Progenitor cell of endocrine pancreas (in vitro differentiated cells): Measurements from ENCODE around the gene KIF5B. TPM values are rescaled to one million over a fixed set of nuclear protein-coding genes. Genes with fewer than 3 reads are reported as not detected.

Experiments used
- DNase-seq: peaks from one replicate; pipeline ENCODE4 v3.0.0; 2021; ENCODE audit warnings: low spot score; ENCODE audit not compliant: unreplicated experiment
- H3K27ac Mint-ChIP-seq: 2 replicates; pipeline ENCODE4 v1.8.0; 2021; ENCODE audit warnings: mild to moderate bottlenecking, moderate library complexity, mixed read lengths
- H3K27me3 Mint-ChIP-seq: 2 replicates; pipeline ENCODE4 v1.8.0; 2021; ENCODE audit warnings: mixed read lengths
- H3K36me3 Mint-ChIP-seq: 2 replicates; pipeline ENCODE4 v1.8.0; 2022; ENCODE audit warnings: mixed read lengths; ENCODE audit not compliant: insufficient read depth
- H3K4me1 Mint-ChIP-seq: 2 replicates; pipeline ENCODE4 v1.8.0; 2021; ENCODE audit warnings: low read depth, mixed read lengths
- H3K4me3 Mint-ChIP-seq: 2 replicates; pipeline ENCODE4 v1.8.0; 2021; ENCODE audit warnings: low read depth, mild to moderate bottlenecking, moderate library complexity, mixed read lengths
- H3K9me3 Mint-ChIP-seq: 2 replicates; pipeline ENCODE4 v1.8.0; 2021; ENCODE audit warnings: low read depth, mixed read lengths
- CTCF ChIP-seq: fragments of 200-600 bp; sonication (generic); IDR thresholded peaks from one replicate; pipeline ENCODE4 v1.5.0; 2021; ENCODE audit warnings: antibody characterized with exemption, mild to moderate bottlenecking; ENCODE audit not compliant: unreplicated experiment
- total RNA-seq: library from RNA; stranded (reverse); gene quantifications from 2 replicates; pipeline ENCODE4 v1.2.1, GENCODE V29; 2021

The KIF5B gene
- total RNA-seq, 1 donor from 2014 or later: 111 TPM

- Mint-ChIP-seq H3K36me3 (peaks cover 4% of the 10 kb centered on the region), H3K9me3 (peaks cover 11% of the 10 kb centered on the region), H3K4me3 (no peak overlapping the region), H3K4me1 (peaks cover 8% of the 10 kb centered on the region), H3K27me3 (no peaks in the 10 kb centered on the region), H3K27ac (no peak overlapping the region)
- TF ChIP-seq CTCF: no peak
- no peak for DNase-seq
Measured at GRCh38 chr10:32095116-32095733, 39.0 kb upstream of the KIF5B start.

- peaks cover 8% of the 10 kb centered on the region for H3K9me3 Mint-ChIP-seq
- DNase-seq: no peak
- no peak overlapping the region for H3K27ac Mint-ChIP-seq
- no peaks in the 10 kb centered on the region for H3K27me3 Mint-ChIP-seq
- no peak overlapping the region for H3K4me3 Mint-ChIP-seq
- H3K36me3 Mint-ChIP-seq: no peaks in the 10 kb centered on the region
- H3K4me1 Mint-ChIP-seq: peaks cover 8% of the 10 kb centered on the region
- TF ChIP-seq CTCF: no peak
Measured at GRCh38 chr10:32093650-32094049, 37.4 kb upstream of the KIF5B start.

- Mint-ChIP-seq H3K27me3 (peaks cover 2% of the 10 kb centered on the region), H3K4me1 (peaks cover 8% of the 10 kb centered on the region), H3K4me3 (no peak overlapping the region), H3K36me3 (no peaks in the 10 kb centered on the region), H3K27ac (no peak overlapping the region), H3K9me3 (peaks cover 2% of the 10 kb centered on the region)
- DNase-seq: no peak
- no peak for TF ChIP-seq CTCF
Measured at GRCh38 chr10:32091046-32091445, 34.8 kb upstream of the KIF5B start.

GRCh38 chr10:32084185-32084851, 28.1 kb upstream of the KIF5B start:
- TF ChIP-seq CTCF: no peak

GRCh38 chr10:32077896-32078485, 21.8 kb upstream of the KIF5B start:
- no peak for DNase-seq
- H3K9me3 Mint-ChIP-seq: no peaks in the 10 kb centered on the region
- H3K36me3 Mint-ChIP-seq: no peaks in the 10 kb centered on the region
- no peak overlapping the region for H3K4me3 Mint-ChIP-seq
- no peak for TF ChIP-seq CTCF
- H3K27ac Mint-ChIP-seq: no peak overlapping the region
- no peaks in the 10 kb centered on the region for H3K27me3 Mint-ChIP-seq
- peaks cover 1% of the 10 kb centered on the region for H3K4me1 Mint-ChIP-seq

More at GRCh38 chr10:32084185-32084851, 28.1 kb upstream of the KIF5B start:
- DNase-seq: no peak
- Mint-ChIP-seq H3K27ac (no peak overlapping the region), H3K4me3 (no peak overlapping the region), H3K9me3 (peaks cover 1% of the 10 kb centered on the region), H3K27me3 (peaks cover 2% of the 10 kb centered on the region), H3K36me3 (no peaks in the 10 kb centered on the region), H3K4me1 (no peaks in the 10 kb centered on the region)
